Hepatocyte (in vitro differentiated cells): Measurements from ENCODE around the gene DNAJA3.

ENCODE experiments used
- CTCF ChIP-seq: fragments of 200-600 bp; sonication (generic); IDR thresholded peaks from 2 replicates; pipeline ENCODE4 v1.5.1; 2016; ENCODE audit warnings: antibody characterized with exemption, mild to moderate bottlenecking; ENCODE audit not compliant: poor library complexity
- EZH2 ChIP-seq: fragments of 200-600 bp; sonication (generic); IDR thresholded peaks from 2 replicates; pipeline ENCODE4 v1.6.1; 2016; ENCODE audit warnings: antibody characterized with exemption, mild to moderate bottlenecking, borderline replicate concordance
- EZH2phosphoT487 ChIP-seq: fragments of 200-600 bp; sonication (generic); IDR thresholded peaks from one replicate; pipeline ENCODE4 v1.6.1; 2018; ENCODE audit warnings: antibody characterized with exemption, mild to moderate bottlenecking, low read depth, moderate library complexity; ENCODE audit not compliant: unreplicated experiment, severe bottlenecking

DNA sequence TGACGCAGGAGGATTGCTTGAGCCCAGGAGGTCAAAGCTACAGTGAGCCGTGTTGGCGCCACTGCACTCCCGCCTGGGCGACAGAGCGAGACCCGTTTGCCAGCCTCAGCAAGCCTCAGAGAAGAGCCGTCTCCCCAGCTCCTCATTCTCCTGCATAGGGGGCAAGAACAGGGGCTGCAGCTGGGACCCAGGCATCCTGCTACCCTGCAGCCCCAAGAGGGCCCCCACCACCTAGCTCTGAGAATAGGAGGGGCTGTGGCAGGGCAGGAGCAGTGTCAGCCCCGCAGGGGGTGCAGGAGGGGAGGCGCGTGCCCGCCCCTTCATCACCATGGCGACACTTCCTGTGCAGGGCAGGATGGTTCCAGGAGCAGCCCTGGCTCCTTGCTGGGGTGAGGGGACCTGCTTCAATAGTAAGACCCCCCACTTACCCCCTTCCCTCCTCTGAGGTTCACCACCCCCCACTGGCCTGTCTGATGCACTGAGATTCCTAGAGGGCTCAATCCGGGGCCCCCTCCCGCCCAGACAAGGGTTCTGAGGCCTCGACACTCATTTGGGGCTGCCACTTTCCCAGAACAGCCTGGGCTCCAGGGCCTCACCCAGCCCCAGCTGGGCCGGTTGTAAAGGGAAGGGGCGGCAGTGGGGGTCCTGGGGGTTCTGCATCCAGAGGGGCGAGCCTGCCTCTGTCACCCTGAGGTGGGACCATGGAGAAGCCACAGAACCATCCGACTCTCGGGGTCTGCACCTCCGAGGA, 33.9 kb upstream of the DNAJA3 start:
- TF ChIP-seq CTCF (no peak), EZH2 (no peak), EZH2phosphoT487 (no peak)
